HG02852 (cell line): Measurements from ENCODE around the gene TMEM178B.
"Not testable (repeated sequence)": the region's sequence is repeated elsewhere in the genome, so short reads cannot be mapped to it uniquely, and the experiment has no call there.

Experiments
- ATAC-seq: cut with Tn5 transposase; IDR thresholded peaks from one replicate; pipeline ENCODE4 v1.9.1; 2021; ENCODE audit warnings: mild to moderate bottlenecking, moderate library complexity; ENCODE audit not compliant: unreplicated experiment

The TMEM178B gene

GRCh38 chr7:141177120-141177519 is 103.3 kb downstream of the TMEM178B start:
- not testable (repeated sequence) for ATAC-seq

GRCh38 chr7:141178486-141179135 is 104.7 kb downstream of the TMEM178B start:
- no peak for ATAC-seq

- ATAC-seq = no peak
These were observed 107.9 kb downstream of the TMEM178B start for GRCh38 chr7:141181812-141182211.

- ATAC-seq = no peak
These were observed 110.8 kb downstream of the TMEM178B start for GRCh38 chr7:141184532-141185190.

GRCh38 chr7:141185369-141185967 is 111.6 kb downstream of the TMEM178B start:
- no peak for ATAC-seq

- no peak for ATAC-seq
These were observed 115.4 kb downstream of the TMEM178B start for GRCh38 chr7:141189231-141189630.

- ATAC-seq = no peak
These were observed 116.6 kb downstream of the TMEM178B start for GRCh38 chr7:141190495-141190894.

- no peak for ATAC-seq
These were observed 117.4 kb downstream of the TMEM178B start for GRCh38 chr7:141191277-141191676.

GRCh38 chr7:141193066-141193465 is 119.2 kb downstream of the TMEM178B start:
- ATAC-seq = no peak

- ATAC-seq = not testable (repeated sequence)
These were observed 121.9 kb downstream of the TMEM178B start for GRCh38 chr7:141195722-141196121.

GRCh38 chr7:141198194-141198958 is 124.5 kb downstream of the TMEM178B start:
- no peak for ATAC-seq

GRCh38 chr7:141200191-141201108 is 126.6 kb downstream of the TMEM178B start:
- no peak for ATAC-seq

- ATAC-seq = no peak
These were observed 127.5 kb downstream of the TMEM178B start for GRCh38 chr7:141201145-141201885.

- no peak for ATAC-seq
These were observed 128.7 kb downstream of the TMEM178B start for GRCh38 chr7:141202535-141202934.

GRCh38 chr7:141203177-141203576 is 129.3 kb downstream of the TMEM178B start:
- ATAC-seq = no peak

GRCh38 chr7:141203586-141203985 is 129.7 kb downstream of the TMEM178B start:
- ATAC-seq = no peak

GRCh38 chr7:141207661-141208060 is 133.8 kb downstream of the TMEM178B start:
- ATAC-seq = no peak

- ATAC-seq = no peak
These were observed 134.7 kb downstream of the TMEM178B start for GRCh38 chr7:141208539-141208938.

- ATAC-seq = no peak
These were observed 135.6 kb downstream of the TMEM178B start for GRCh38 chr7:141209454-141209853.

- ATAC-seq = no peak
These were observed 137.0 kb downstream of the TMEM178B start for GRCh38 chr7:141210862-141211261.
